Lung microvascular endothelial cell (primary cell): ENCODE results near the gene WDR27. TPM values are rescaled to one million over a fixed set of nuclear protein-coding genes. Genes with fewer than 3 reads are reported as not detected.
A peak's percentile ranks its signal among the peaks of the same experiment; 100 is the strongest.
"Not testable (repeated sequence)": the region's sequence is repeated elsewhere in the genome, so short reads cannot be mapped to it uniquely, and the experiment has no call there.

Experiments
- DNase-seq, 2 donors: peaks; one replicate each; pipeline versions ENCODE4 v3.0.0 to v3.0.0-alpha.2; 2010; ENCODE audit warnings: low read depth in 2 of 2
- total RNA-seq: library from RNA; depleted of rRNA; stranded (reverse); fragments of >200 nt; gene quantifications from 2 replicates; pipeline ENCODE4 v1.2.1, GENCODE V29; 2014

Gene WDR27
- total RNA-seq, 1 donor from 2014 or later = 18.7 TPM

DNA sequence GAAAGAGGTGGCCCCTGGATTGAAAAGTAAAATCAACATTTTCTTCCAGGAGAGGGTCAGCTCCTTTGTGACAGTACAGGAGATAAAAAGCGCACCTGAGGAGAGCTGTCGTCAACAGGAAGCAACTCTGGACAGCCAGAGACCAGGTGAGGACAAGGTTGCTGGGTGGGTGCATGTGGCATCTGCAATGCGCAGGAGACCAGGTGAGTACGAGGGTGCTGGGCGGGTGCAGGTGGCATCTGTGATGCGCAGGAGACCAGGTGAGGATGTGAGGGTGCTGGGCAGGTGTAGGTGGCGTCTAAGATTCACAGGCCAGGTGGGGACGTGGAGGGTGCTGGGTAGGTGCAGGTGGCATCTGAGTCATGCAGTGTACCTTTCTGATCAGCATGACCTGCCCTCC is 38.4 kb downstream of the WDR27 start:
- DNase-seq = no peak

- DNase-seq = no peak
These were observed 40.5 kb downstream of the WDR27 start for GRCh38 chr6:169661391-169661756.

DNA sequence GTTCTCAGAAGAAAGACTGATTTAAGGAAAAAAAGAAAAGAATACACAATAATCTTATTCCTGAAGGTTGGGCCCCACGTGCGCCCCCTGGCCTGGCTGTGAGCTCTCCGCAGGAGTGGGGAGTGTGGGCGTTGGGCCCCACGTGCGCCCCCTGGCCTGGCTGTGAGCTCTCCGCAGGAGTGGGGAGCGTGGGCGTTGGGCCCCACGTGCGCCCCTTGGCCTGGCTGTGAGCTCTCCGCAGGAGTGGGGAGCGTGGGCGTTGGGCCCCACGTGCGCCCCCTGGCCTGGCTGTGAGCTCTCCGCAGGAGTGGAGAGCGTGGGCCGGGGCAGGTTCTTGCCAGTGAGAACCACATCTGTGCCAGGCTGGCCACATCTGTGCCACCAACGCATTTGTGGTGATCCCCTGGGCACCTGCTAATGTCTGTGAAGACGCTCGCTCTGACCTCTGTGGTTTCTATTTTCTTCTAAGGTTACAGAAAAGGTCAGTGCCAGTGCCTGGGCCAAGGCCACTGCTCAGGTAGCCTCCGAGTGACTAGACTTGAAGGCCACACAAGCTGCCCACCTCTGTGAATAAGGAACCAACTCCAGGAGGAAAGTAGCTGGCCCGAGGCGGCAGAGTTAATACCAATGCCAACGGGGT is 41.0 kb downstream of the WDR27 start:
- DNase-seq = no peak

DNA sequence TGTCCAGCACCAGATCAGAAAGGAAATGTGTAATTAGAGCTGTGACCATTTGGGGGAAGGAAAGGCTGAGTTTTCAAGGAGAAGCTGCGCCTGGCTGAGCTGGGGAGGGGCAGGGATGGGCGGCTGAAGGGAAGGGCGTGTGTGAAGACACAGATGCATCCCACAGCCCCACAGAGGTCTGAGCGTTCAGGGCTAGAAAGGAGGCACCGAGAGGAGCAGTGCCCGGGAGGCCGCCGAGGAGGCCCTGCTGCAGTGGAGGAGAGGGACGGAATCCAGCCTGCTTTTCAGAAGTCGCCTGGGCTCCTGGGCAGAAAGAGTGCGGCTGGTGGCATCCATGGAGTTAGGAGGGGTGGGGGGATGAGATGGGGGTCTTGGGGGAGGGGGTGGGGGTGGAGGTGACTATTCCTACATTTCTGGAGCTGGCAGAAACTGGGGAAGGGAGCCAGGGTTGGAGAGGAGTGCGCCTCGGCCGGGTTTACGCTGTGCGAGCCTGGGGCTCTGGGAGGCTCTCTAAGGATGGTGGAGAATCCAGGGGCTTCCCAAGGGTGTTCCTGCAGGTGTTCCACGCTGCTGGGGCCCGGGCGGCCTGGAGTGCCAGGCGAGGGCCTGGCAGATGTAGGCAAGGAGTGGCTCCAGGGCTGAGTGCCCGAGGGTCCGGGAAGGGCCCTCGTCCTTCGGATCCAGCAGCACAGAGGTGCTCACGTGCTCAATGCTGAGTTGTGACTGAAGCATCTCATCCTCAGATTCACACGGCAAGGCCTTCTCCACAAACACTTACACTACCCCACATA is 41.8 kb downstream of the WDR27 start:
- peak in 1 of 2 donors; percentile 16 for DNase-seq

- DNase-seq = no peak
These were observed 44.6 kb downstream of the WDR27 start for GRCh38 chr6:169657284-169657610.

DNA sequence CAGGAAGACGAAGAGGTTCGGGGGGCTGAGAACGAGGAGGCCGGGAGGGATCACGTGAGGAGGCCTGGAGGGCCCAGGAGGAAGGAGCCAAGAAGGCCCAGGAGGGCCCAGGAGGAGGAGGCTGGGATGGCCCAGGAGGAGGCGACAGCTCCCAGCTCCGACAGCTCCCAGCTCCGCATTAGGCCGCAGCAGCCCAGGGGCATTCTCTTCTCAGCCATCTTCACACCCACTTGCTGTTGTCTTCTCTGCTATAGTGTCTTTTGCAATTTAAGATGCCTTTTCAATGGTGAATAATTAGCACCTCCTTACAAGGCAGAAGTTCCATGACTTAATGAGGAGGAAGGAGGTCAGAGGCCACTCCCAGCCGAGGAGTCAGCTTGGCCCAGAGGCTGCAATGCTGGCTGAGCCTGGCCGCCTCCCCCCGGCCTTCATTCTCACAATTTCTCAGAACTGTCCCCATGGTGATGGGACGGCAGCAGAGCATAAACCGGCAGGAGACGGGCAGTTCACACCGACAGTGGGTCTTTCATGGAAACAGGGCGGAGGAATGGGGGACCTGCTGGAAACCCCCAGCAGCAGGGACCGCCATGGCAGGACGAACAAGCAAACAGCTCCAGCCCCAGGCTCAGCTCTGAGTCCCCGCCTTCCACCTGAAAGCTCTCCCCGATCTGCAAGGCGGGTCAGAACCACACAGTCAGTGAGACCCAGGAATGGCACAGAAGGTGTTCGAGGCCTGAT is 45.1 kb downstream of the WDR27 start:
- DNase-seq = no peak

- DNase-seq = peak; percentile 71 to 86
These were observed 47.0 kb downstream of the WDR27 start for GRCh38 chr6:169654598-169655391.

- DNase-seq = no peak
These were observed 48.1 kb downstream of the WDR27 start for GRCh38 chr6:169653691-169654090.

DNA sequence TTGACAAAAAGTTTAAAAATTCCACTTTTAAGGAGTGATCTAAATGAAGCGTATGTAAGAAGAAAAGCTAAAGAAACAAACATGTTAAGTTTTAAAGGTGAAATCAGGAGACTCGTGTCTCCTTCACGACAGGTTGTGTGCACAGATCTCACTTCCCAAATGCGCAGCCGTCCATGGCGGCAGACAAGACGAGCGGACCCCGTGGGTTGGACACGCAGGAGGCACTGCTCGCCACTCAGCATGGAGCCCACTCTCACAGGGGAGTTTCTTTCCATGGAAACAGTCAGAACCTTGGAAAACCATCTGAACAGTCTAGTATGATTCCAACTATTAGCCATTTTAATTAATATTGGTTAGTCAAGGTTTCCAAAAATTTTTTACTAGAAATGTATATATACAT is 48.9 kb downstream of the WDR27 start:
- no peak for DNase-seq

DNA sequence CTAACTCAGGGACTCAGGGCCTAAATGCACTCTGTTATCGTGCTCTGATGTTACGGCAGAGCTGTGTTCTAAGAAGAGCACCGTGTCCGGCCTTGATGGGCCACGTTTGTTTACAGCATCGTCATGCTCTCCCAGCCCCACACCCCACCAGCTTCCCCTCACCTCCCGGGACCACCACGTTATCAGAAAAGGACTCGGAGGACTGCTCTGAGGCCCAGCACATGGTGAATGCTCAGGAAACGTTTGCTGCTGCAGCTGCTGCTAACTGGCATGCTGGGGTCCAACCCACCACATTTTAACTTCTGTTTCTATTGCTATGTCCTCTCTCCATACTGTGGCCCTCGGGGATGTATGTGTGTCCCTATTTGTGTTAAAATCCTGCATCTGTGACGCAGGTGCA is 50.3 kb downstream of the WDR27 start:
- no peak for DNase-seq

DNA sequence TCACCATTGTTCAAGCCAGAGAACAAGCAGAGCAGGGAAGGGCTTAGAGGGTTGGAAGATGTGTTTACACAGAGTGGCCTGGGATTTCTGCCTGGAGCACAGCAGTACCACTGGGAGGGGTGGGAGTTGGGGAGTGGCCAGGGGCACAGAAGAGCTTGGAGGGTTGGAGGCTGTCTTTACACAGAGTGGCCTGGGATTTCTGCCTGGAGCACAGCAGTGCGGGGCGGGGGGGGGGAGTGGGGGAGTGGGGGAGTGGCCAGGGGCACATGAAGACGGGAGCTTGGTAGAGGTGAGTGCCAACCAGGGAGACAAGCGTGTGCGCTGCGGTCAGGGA is 50.9 kb downstream of the WDR27 start:
- no peak for DNase-seq

- no peak for DNase-seq
These were observed 51.4 kb downstream of the WDR27 start for GRCh38 chr6:169650241-169650958.

GRCh38 chr6:169648617-169649016 is 53.2 kb downstream of the WDR27 start:
- no peak for DNase-seq

DNA sequence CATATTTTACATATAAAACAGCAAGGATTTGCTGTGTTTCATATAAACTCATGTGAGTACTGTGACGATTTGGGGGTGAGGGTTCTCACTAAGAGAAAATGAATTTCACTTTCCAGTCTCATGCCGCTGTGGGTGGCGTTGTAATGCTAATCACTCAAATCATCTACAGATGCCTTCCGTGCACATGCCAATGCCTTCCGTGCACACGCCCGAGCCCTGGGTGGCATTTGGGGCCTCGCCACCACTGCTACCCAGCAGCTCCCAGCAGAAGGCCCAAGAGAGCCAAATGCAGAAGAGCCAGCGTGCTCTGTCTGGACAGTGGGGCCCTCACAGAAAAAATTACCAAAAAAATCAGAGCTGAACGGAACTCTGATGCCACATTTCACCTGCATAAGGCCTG is 53.7 kb downstream of the WDR27 start:
- DNase-seq = no peak

GRCh38 chr6:169647637-169648036 is 54.2 kb downstream of the WDR27 start:
- no peak for DNase-seq

DNA sequence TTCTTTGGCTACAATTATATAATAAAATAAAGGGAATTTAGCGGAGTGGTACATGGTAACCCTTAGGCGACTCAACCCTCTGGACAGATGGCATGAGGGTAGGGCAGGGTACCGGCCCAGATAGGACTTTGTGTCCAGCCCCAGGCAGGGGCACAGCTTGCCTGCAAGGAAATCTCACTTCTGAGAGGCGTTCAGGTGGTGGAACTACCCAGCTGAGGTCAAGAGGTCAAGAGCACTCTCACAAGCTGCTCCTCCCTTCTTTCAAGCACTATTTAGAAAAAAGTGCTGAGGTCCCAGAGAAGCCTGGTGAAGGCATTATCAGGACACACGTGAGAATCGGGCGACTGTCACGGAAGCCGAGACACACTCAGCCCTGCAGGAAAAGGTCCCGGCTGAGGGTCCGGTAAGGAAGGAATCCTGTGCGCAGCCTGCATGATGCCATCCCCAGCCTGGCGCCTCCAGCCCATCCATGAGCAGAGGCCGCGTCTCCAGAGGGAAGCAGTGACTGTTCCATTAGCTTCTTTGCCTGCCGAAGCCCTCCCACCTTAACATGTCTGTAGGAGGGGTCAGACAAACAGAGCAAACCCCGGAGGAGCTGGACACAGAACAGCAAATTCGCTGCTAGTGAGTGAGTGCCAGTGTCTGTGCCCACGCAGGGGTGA is 54.8 kb downstream of the WDR27 start:
- no peak for DNase-seq

GRCh38 chr6:169645459-169645858 is 56.4 kb downstream of the WDR27 start:
- DNase-seq = not testable (repeated sequence)

GRCh38 chr6:169643521-169643920 is 58.3 kb downstream of the WDR27 start:
- DNase-seq = no peak

- DNase-seq = no peak
These were observed 59.4 kb downstream of the WDR27 start for GRCh38 chr6:169642455-169642854.

DNA sequence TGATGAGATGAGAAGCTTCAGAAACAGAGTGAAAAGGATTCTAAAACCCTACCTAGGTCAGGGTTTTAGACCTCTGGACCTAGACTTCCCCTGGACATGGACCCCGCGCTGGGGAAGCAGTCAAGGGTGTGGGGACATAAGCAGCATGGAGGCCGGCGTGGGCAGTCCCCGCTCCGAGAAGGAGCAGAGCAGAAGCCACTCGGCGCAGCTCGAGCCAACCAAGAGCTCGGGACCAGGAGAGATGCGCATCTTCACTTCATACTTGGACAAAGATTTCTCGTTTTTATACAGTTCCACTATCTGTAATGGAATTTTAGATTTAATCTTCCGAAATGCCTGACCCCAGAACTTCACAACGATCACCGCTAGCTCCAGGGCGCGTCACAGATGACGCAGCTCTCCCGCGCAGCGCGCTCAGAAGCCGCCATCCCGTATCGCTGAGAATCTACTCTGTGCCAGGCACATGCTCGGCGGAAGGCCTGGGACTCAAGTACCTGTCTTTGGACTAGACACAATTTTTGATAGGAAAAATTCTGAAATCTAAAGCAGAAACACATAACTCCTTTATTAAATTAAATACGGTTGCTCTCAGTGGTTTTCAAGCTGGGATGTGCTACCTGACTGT is 60.3 kb downstream of the WDR27 start:
- no peak for DNase-seq
